Endometrial microvascular endothelial cells (primary cell): ENCODE results near the gene PERCC1. TPM values are rescaled to one million over a fixed set of nuclear protein-coding genes. Genes with fewer than 3 reads are reported as not detected.
"Not testable (repeated sequence)": the region's sequence is repeated elsewhere in the genome, so short reads cannot be mapped to it uniquely, and the experiment has no call there.

Experiments used
- in situ Hi-C: cut with HindIII; loops from 2 replicates; pipeline ENCODE4 v1.10.0; 2017; ENCODE audit warnings: low sequenced_read_pairs, low pct_unique_long_range_greater_than_20kb; ENCODE audit errors: inconsistent ontology term
- total RNA-seq: library from RNA; depleted of rRNA; stranded (reverse); fragments of >200 nt; gene quantifications from one replicate; pipeline ENCODE4 v1.2.3, GENCODE V29; 2015; ENCODE audit errors: inconsistent ontology term

PERCC1 gene
- total RNA-seq, 1 donor from 2014 or later, result not detected

DNA sequence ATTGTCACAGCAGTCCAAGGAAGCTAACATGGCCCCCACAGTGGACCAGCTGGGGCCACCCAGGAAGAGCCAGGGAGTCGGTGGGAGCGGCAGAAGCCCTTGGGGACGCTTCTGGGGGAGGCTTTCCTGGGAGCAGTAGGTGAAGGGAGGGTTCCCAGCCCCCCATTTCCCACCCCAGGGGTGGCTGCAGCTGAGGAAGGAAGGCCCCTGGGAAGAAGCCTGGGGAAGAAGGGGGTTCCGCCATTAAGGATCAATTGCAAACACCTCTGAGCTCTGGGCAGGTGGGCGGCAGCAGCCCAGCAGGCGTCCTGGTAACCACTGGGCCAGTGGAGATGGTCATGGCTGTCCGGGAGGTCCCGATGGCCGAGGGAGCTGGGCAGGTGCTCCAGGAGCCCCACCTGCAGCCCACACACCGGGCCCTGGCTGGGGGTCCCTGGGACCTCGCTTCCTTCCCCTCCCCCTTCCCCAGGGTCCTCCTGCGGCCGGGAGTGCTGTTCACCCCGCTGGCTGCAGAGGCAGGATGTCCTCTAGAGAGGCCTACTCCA, 592 bp upstream of the PERCC1 start:
- in situ Hi-C loops, result no loop called here

DNA sequence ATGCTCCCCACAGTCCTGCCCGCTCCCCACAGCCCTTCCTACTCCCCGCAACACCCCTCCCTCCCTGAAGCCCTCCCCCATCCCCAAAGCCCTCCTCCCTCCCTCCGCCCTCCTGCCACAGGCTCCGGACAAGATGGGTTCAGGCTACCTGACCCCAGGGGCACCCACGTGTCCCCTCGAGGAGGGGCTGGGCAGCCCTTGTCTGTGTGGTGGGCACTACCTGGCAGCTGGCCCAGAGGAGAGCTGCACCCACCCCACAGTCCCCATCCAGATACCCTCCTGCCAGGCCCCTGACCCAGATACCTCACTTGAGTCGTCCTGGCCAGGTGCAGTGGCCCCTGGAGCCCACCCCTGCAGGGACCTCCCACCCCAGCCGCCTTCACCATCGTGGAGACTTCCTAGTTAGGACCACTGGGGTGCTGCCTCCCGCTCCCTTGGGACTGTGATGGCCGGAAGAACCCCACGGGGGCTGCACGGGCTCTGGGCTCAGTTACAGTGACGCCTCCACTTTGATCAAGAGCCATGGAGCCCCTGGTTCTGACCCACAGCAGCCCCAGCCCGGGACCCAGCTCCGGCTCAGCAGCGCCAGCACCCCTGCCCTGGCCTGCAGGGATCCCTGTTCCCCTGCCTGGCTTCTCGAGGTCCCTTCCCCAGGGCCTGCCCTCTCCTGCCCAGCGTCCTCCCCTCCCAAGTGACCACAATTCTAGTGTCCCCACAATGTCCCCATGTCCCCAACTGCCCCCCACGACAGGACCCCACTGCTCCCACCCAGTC, 806 bp downstream of the PERCC1 start:
- in situ Hi-C loops, result no loop called here

DNA sequence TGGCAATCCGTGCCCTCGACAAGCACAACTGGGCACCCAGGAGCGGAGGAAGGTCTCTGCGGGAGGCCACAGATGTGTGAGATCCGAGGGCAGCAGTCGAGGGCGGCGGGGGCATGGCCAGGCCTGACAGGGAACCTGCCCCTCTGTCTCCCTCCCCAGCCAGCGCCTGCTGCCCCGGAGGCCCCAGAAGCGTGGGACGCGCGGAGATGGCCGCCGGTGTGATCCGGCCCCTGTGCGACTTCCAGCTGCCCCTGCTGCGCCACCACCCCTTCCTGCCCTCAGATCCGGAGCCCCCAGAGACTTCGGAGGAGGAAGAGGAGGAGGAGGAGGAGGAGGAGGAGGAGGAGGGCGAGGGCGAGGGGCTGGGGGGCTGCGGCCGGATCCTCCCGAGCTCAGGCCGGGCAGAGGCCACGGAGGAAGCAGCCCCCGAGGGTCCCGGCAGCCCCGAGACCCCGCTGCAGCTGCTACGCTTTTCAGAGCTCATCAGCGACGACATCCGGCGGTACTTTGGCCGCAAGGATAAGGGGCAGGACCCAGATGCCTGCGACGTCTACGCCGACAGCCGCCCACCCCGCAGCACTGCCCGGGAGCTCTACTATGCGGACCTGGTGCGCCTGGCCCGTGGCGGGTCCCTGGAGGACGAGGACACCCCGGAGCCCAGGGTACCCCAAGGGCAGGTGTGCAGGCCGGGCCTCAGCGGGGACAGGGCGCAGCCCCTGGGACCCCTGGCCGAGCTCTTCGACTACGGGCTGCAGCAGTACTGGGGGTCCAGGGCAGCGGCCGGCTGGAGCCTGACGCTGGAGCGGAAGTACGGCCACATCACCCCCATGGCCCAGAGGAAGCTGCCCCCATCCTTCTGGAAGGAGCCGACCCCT, 1.7 kb downstream of the PERCC1 start:
- in situ Hi-C loops, result no loop called here

DNA sequence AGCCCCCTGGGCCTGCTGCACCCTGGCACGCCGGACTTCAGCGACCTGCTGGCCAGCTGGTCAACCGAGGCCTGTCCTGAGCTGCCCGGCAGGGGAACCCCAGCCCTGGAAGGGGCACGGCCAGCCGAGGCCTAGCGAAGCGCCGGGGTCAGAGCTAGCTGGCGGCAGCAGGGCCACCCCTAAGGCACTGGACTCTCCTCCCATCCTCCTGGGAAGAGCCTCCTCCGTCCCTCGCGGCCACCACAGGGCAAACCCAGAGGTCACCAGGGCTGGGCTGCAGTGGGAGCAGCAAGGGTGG, 2.3 kb downstream of the PERCC1 start:
- in situ Hi-C loops, result no loop called here

DNA sequence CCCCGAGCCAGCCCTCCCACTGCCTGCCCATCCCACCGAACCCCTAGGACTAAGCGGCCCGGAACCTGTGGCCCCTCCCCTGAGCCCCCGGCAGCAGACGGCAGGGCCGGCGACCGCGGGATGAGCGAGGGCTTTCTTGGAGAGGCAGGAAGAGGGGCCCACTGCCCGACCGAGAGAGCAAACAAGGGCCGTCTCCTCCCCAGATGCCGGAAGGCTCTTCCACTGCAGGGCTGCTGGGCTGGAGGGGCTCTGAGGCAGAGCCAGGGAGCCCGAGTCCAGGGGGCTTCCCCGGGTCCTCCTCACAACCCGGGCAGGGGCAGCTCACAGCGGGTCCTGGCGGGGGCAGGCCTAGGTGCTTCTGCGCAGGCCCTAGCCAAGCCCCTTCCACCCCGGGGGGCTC, 2.9 kb downstream of the PERCC1 start:
- in situ Hi-C loops, result no loop called here

DNA sequence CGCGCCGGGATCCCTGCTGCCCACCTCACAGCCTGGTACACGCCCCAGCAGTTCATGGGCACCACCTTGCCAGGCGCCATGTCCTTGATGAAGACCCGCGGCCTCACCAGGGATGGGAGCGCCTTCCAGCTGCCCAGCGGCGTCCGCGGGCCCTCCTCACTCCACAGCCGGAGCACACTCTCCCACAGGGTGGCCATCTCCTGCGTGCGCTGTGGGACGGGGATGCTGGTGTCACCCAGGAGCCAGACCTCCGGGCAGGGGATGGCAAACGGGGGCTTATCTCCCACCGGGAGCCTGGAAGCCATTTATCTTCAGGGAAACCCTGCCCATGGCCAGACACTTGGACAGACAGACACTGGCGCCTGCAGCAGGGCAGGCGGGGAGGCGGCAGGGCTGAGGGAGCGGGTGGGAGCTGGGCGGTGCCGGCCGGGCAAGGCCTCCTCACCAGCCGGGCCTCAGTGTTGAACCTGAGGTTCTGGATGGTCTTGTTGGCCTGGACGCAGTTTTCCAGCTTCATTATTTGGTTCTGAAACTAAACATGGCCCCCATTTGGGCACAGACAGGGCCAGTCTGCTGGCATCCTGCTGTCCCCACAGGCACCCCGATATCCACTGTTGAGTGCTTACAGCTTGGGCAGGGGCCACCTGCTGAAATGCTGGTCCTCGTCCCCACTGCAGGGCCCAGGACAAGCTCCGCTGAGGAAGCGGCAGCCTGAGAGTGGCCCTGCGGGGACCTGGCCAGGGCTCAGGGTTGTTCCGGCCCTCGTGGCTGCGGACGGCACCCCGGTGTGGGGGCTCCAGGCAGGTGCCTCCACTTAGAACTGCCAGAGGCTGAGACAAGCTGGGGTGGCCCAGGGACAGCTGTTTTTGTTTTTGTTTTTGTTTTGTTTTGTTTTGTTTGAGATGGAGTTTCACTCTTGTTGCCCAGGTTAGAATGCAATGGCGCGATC, 4.0 kb downstream of the PERCC1 start:
- in situ Hi-C loops, result no loop called here

DNA sequence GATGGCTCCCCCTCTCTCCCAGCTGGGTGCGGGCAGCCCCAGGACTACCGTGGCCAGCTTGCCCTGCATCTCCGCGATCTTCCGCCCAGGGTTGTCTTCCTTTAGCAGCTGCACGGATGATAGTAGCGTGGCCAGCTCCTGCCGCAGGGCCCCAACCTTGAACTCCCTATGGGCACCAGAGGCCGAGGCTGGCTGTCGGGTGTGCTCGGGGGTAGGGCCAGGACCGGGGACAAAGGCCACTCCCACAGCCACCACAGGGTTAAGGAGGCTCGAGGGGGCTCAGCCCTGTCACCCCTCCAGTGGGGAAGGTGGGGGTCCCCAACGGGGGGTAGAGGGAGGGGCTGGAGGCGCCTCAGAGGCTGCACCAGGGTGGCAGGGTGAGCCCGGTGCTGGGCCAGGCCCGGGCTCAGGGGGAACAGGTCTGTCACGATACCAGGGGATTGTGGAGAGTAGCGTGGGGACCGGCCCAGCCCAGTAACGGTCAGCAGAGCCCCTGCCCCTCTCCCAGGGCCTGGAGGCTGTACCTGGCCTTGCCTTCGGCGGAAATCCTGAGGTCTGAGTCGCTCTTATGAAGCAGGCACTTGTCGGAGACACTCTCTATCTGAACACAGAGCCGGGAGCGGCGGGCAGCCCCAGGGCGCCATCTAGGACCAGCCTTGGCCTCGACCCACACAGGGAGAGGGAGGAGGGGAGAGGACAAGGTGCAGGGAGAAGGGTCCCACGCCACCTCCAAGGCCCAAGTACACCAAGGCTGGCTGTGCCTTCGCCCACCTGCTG, 5.2 kb downstream of the PERCC1 start:
- in situ Hi-C loops, result no loop called here

DNA sequence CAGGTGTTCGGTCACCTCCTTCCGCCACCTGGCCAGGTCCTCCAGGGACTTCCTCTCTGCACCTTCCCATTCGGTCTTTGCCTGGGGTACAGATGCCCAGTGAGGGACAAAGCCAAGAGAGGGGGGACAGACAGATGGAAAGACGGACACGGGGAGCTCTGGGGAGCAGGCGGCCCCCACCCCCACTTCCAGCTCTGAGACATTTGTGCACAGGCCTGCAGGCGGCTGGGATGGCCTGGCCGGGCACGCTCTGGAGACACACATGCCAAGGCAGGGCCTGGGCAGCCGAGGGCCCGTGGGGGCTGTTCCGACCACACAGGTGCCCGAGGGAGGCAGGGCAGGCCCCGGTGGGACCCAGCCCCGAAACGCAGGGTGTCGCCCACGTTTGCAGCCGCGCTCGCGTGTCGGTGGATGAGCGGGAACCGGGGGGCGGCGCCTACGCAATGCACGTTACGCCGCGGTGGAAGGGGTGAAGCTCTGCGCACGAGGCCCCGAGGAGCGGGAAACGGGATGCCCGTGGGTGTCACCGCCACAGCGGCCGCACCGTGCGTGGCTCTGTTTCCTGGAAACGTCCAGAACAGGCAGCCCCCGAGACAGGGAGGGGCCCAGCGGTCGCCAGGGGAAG, 6.0 kb downstream of the PERCC1 start:
- in situ Hi-C loops, result no loop called here

DNA sequence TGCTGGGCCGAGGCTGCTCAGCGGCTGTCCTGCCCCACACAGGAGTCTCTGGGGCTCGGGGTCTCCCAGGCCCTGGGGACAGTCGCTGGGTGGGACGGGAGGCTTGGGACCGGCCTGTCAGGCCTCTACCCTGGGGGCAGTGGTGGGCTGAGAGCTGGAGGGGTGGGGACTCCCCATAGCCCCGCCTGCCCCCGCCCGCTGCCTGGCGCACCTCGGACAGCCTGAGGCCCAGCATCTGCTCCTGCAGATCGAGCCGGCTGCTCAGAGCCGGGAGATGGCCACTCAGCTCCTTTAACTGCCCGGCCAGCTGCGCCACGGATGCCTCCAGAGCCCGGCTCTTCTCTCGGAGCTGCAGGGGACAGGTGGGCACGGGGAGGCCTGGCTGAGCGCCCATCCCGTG, 6.7 kb downstream of the PERCC1 start:
- in situ Hi-C loops, result no loop called here

DNA sequence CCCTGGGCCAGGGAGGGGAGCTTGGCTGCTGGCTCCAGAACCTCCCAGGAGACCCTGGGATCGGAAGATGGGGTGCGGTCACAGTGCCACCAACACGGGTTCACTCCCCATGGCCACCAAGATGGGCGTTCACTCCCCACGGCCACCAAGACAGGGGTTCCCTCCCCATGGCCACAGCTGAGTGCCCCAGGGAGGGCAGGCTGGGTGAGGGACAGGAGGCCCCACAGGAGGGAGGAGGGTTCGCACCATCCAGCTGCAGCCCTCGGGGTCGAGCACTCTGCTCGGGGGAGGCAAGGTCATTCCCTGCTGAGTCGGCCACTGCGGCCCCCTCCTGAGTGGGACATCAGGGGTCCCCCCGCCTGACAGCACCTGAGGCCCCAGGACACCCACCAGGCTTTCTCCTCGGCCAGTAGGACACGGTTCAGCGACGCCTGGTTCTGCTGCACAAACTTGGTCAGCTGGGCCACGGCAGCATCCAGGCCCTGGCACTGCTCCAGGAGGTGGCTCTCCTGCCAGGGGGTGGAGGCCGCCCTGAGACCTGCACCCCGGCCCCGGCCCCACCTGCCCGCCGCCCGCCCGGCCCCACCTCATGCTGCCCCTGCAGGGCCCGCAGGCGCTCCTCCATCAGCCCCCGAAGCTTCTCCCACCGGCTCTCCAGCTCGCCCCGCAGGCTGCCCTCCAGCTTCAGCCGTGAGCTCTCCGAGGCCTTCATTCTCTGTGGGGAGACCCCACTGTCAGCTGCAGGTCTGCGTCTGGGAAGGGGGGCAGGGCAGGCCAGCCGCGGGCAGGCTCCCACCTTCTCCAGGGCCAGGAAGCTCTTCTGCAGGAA, 7.6 kb downstream of the PERCC1 start:
- in situ Hi-C loops, result no loop called here

DNA sequence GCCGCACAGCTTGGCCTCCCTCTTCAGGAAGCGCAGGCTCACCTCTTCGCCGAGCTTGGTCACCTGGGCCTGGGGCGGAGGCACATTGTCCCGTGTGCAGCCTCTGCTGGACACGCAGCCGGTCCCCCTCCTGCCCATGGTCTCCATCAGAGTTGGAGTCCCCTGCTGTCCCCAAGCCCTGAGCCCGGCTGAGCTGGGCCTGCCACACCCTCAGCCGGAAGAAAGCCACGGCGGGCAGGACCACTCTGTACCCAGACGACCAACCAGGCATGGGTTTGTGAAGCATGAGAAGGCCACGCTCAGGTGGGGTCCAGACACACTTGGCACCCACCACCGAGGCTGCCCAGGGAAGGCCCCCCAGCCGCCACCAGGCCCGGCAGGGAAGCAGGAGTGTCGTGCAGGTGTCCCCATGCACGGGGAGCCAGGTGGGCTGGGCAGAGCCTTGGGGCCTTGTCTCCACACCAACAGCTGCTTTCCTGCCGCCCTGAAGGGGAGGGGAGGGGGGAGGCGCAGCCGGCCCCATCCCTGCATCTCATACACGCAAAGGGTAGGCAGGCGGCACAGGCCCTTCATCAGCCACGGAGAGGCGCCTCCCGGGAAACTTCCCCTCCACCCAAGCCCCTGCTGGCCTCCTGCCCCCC, 8.3 kb downstream of the PERCC1 start:
- in situ Hi-C loops, result no loop called here

DNA sequence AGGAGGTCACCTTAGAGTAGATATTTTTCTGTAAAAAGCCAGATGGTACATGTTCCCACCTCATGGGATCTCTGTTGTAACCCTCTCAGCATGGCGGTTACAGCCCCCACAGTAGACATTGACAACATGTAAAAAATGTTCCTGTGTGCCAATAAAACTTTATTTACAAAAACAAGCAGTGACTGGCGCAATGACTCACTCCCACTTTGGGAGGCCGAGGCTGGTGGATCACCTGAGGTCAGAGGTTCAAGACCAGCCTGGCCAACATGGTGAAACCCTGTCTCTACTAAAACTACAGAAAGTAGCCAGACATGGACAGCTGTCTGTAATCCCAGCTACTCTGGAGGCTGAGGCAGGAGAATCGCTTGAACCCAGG, 8.8 kb downstream of the PERCC1 start:
- in situ Hi-C loops, result not testable (repeated sequence)

DNA sequence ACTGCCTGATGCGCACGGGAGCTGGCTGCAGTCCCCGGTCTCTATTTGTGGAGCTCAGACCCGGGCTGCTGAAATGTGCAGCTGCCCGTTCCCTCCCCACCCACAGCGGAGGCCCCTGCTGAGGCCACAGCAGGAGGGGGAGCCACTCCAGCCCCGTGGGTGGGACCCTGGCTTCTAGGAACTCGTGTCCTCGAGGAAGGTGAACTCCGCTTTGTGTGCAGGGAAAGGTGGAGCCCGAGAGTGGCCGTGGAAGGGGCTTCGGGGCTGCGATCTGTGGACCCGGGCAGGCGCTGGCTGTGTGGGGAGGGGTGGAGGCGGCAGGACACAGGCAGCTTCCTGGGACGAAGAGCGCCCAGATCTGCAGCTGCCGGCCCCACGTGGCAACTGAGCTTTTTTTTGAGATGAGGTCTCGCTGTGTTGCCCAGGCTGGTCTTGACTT, 10.5 kb downstream of the PERCC1 start:
- in situ Hi-C loops, result no loop called here

DNA sequence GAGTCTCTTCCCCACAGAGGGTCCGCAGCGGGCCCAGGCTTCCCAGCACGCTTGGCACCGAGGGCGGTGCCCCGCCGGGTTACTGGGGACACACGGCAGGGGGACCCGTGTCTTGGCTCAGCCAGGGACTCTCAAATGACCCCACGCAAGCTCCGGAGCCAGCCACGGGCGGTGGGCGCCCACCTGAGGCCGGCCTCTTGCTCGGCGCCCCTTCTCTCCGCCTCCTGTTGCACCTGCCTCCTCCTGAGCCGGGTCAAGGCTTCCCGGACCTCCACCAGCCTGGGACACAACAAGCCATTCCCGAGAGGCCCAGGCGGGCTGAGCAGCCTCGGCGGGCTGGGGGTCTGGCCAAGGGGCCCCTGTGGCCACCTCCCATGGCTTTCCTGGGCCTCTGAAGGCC, 11.8 kb downstream of the PERCC1 start:
- in situ Hi-C loops, result no loop called here

DNA sequence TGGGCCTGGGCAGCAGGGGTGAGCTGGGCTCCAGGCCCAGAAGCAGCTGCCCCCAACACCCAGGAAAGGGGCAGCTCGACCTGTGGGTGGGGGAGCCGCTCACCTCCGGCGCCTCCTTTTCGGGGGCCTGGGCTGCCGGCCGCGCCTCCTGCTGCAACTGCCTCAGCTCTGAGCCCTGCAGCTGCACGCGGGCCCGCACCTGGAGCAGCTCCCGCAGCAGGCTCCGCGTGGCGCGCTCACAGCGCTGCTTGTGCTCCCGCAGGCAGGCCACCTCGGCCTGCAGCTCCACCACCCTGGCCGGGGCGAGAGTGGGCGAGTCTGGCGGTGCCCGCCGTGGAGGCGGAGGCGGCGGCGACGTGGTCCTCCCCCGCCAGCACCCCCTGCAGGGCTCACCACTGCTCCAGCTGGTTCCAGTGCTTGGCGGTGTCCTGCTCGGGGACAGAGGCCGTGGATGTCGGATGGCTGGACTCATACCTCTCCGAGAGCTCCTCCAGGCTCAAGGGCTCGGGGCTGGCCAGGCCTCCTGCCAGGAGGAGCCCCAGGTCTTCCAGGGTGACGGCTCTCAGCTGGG, 12.6 kb downstream of the PERCC1 start:
- in situ Hi-C loops, result no loop called here

DNA sequence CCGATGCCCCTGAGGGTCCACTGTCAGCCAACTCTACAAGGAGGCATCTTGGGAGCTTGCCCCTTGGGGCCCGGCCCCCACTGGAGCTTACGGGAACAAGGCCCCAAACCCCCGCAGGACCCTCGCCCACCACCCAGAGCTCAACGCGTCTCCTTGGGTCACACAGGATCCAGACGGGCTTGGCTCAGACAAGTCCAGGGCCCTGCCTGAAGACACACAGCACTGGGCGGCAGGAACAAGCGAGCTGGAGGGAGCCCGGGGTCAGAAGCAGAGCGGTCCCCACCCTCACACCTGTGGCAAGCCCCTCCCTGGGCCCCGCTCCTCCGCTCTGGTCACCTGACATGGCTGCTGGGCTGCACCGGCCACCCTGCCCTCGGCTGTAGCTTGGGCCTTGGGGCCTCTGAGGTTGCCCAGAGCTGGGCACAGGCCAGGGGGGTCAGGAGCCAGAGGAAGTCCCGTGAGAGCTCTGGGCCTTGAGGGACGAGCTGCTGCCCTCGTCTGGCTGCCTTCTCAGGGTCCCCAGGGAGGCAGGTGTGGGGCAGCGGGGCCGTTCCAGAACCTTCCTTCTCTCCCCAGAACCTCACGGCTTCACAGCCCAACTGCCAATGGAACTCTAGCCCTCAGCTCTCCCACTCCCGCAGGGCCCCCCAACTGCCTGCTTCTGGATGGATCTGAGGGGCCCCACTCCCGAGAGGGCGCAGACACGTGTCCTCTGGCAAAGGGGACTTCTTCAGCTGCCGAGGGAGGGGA, 13.3 kb downstream of the PERCC1 start, which contains the start of gene CCDC154:
TSS of gene CCDC154 (minus strand) at position 577 of the 750 bp plus-strand sequence. CDS start at position 343, 234 bp downstream.
- in situ Hi-C loops, result no loop called here
